Sigmoid colon (tissue), 7 donors: Measurements from ENCODE around the gene VPS50. TPM values are rescaled to one million over a fixed set of nuclear protein-coding genes. Genes with fewer than 3 reads are reported as not detected.

Source experiments
- DNase-seq: peaks from one replicate; pipeline ENCODE4 v3.0.0-alpha.2; 2019
- H3K27ac ChIP-seq, 4 donors: fragments of 200-600 bp; sonication (generic); one replicate each; pipeline ENCODE4 v1.5.1; 2016 to 2019; ENCODE audit warnings: mild to moderate bottlenecking in 1 of 4
- H3K27me3 ChIP-seq, 3 donors: fragments of 200-600 bp; sonication (generic); one replicate each; pipeline ENCODE4 v1.5.1; 2019; ENCODE audit warnings: mild to moderate bottlenecking in 1 of 3
- H3K36me3 ChIP-seq, 4 donors: fragments of 200-600 bp; sonication (generic); one replicate each; pipeline ENCODE4 v1.5.1; 2016 to 2019
- H3K4me1 ChIP-seq, 4 donors: fragments of 200-600 bp; sonication (generic); one replicate each; pipeline ENCODE4 v1.5.1; 2017 to 2019
- H3K4me3 ChIP-seq, 4 donors: fragments of 200-600 bp; sonication (generic); one replicate each; pipeline ENCODE4 v1.5.1; 2017 to 2019; ENCODE audit warnings: mild to moderate bottlenecking in 2 of 4, moderate library complexity in 1 of 4
- H3K9me3 ChIP-seq, 4 donors: fragments of 200-600 bp in 3 of 4; sonication (generic) in 3 of 4; one replicate each; pipeline versions ENCODE4 v1.5.1 to v1.6.1; 2013 to 2019
- EP300 ChIP-seq, 4 donors: sonication (generic); formaldehyde crosslinking; IDR thresholded peaks; one replicate each; pipeline ENCODE4 v1.6.1; 2017; ENCODE audit warnings: antibody characterized with exemption in 4 of 4
- POLR2A ChIP-seq, 2 donors: fragments of 450-650 bp; IDR thresholded peaks; one replicate each; pipeline ENCODE4 v1.6.1; 2016; ENCODE audit warnings: antibody characterized with exemption in 2 of 2, mild to moderate bottlenecking in 2 of 2, moderate library complexity in 2 of 2
- POLR2AphosphoS5 ChIP-seq, 4 donors: sonication (generic); formaldehyde crosslinking; IDR thresholded peaks; one replicate each; pipeline ENCODE4 v1.6.1; 2017; ENCODE audit warnings: antibody characterized with exemption in 4 of 4
- WGBS, 2 donors: extraction: QIAGEN DNeasy Blood & Tissue Kit; methylation state at CpG; one replicate each; pipeline ENCODE4 v1.1.7; 2013; 5-methylcytosine and 5-hydroxymethylcytosine counted together
- intact Hi-C: fragments of 100-400 bp; cut with DNase I; formaldehyde crosslinking; loops from one replicate; pipeline ENCODE4 v1.15.1; 2023
- polyA plus RNA-seq, 3 donors: library from polyadenylated mRNA; stranded (reverse); fragments of 200-250 nt; gene quantifications; one replicate each; pipeline ENCODE4 v1.2.3, GENCODE V29; 2013
- total RNA-seq, 4 donors: library from RNA; depleted of rRNA; stranded (reverse); fragments of >200 nt; gene quantifications; one replicate each; pipeline ENCODE4 v1.1.0, GENCODE V29; 2016
- TF ChIP-seq, protein P1 (sequence below), 4 experiments: fragments of 450-650 bp in 3 of 4; fragments of 200-600 bp in 1 of 4; IDR thresholded peaks; one replicate each; pipeline ENCODE4 v1.5.1; 2016 to 2019; ENCODE audit warnings: antibody characterized with exemption in 4 of 4, mild to moderate bottlenecking in 3 of 4, moderate library complexity in 2 of 4
- donor health status: healthy with polysubstance abuse.
- donor health status: Bipolar disorder and iron deficiency.
- donor health status: healthy.

The VPS50 gene
- total and polyA plus RNA-seq, 7 donors, result 4.8 to 36.4 (median 21.7) TPM

DNA sequence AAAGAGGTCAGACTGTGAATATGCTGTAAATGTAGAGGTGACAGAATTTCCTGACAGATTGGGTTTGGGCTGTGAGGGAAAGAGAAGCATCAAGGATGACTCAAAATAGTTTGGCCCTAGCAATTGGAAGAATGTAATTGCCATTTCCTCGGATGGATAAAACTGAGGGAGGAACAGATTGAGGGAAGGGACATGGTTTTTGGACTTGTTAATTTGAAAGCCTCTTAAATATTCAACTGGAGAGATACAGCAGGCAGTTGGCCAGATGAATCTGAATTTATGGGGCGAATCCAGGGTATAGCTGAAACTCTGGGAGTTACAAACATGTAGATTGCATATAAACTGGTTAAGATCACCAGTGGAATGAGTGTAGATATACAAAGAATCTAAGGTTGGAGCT is 3.4 kb downstream of the VPS50 start:
- 84 to 90% methylated on average over 2 of the region's 2 CpGs for WGBS, 2 donors
- intact Hi-C loops, result loop anchor here (10.0 kb wide), 1 partner anchor 769 kb away; the partner anchor contains the start of gene BET1
- DNase-seq, result no peak
- Histone ChIP-seq H3K27me3 (no peaks in the 10 kb centered on the region), H3K4me3 (no peak overlapping the region), H3K27ac (no peak overlapping the region), H3K9me3 (no peaks in the 10 kb centered on the region), H3K36me3 (no peaks in the 10 kb centered on the region), H3K4me1 (peaks cover 0 to 20% (median 13%) of the 10 kb centered on the region in 4 donors)
- TF ChIP-seq EP300 (IDR thresholded peaks at IDR 0.05), result no peak
- no peak for TF ChIP-seq POLR2A (IDR thresholded peaks at IDR 0.05)
- no peak for TF ChIP-seq POLR2AphosphoS5 (IDR thresholded peaks at IDR 0.05)
- TF ChIP-seq, protein P1, sequence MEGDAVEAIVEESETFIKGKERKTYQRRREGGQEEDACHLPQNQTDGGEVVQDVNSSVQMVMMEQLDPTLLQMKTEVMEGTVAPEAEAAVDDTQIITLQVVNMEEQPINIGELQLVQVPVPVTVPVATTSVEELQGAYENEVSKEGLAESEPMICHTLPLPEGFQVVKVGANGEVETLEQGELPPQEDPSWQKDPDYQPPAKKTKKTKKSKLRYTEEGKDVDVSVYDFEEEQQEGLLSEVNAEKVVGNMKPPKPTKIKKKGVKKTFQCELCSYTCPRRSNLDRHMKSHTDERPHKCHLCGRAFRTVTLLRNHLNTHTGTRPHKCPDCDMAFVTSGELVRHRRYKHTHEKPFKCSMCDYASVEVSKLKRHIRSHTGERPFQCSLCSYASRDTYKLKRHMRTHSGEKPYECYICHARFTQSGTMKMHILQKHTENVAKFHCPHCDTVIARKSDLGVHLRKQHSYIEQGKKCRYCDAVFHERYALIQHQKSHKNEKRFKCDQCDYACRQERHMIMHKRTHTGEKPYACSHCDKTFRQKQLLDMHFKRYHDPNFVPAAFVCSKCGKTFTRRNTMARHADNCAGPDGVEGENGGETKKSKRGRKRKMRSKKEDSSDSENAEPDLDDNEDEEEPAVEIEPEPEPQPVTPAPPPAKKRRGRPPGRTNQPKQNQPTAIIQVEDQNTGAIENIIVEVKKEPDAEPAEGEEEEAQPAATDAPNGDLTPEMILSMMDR (IDR thresholded peaks at IDR 0.05), result no peak

DNA sequence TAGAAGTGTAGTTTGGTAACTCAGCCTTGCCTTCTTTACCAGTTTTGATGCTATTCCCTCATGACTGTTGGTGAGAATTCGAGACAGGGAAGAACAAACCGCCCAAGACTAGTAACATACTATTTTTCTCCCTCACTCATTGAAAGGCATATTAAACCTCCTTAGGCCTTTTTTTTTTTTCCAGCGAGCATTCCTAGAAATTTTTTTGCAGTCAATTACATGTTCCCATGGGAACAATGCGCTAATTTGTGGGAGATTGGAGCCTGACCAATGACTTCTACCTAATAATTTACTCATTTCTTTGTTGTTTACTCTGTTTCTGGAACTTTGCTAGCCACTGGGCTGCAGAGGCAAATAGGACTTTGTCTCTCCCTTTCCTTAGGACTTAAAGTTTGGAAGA is 6.0 kb downstream of the VPS50 start:
- H3K27me3 ChIP-seq, result no peaks in the 10 kb centered on the region
- H3K4me1 ChIP-seq, result peaks cover 0 to 9% (median 4%) of the 10 kb centered on the region in 4 donors

DNA sequence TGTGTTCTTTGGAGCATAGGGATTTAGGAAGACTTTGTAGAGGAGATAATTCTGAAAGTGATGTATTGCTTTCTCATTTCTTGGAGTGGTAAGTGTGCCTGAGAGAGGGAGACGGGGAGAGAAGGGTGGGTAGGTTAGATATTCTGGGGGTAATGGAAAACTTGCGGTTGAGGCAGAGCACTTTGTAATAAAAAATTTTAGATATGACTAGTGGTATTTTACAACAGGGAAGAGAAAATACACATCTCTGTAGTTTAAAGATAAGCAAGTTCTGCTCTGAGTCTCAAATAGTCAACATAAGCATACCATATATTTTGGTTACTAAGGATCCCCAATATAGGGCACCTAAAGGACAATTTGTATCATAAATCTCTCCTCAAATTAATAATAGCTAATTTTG is 6.6 kb downstream of the VPS50 start:
- H3K4me3 ChIP-seq, result no peak overlapping the region
- H3K27me3 ChIP-seq, result no peaks in the 10 kb centered on the region
- 72 to 83% methylated on average over 2 of the region's 2 CpGs for WGBS, 2 donors
- H3K27ac ChIP-seq, result no peak overlapping the region
- TF ChIP-seq EP300 (IDR thresholded peaks at IDR 0.05) (no peak), POLR2A (IDR thresholded peaks at IDR 0.05) (no peak), POLR2AphosphoS5 (IDR thresholded peaks at IDR 0.05) (no peak)
- TF ChIP-seq, protein P1 (IDR thresholded peaks at IDR 0.05), result no peak
- DNase-seq, result no peak
- H3K9me3 ChIP-seq, result no peaks in the 10 kb centered on the region
- peaks cover 0 to 2% (median under 1%) of the 10 kb centered on the region in 4 donors for H3K4me1 ChIP-seq
- H3K36me3 ChIP-seq, result peaks cover 0 to 7% (median 0%) of the 10 kb centered on the region in 4 donors
- intact Hi-C loops, result loop anchor here (10.0 kb wide), 1 partner anchor 766 kb away; the partner anchor contains the start of gene BET1

More for the DNA sequence above, 6.0 kb downstream of the VPS50 start:
- Histone ChIP-seq H3K27ac (no peak overlapping the region), H3K36me3 (peaks cover 0 to 7% (median 0%) of the 10 kb centered on the region in 4 donors), H3K4me3 (no peak overlapping the region), H3K9me3 (no peaks in the 10 kb centered on the region)
- 93% methylated on average over 4 of the region's 4 CpGs for WGBS, 2 donors
- no peak for DNase-seq
- intact Hi-C loops, result loop anchor here (10.0 kb wide), 1 partner anchor 767 kb away; the partner anchor contains the start of gene BET1
- TF ChIP-seq, protein P1 (IDR thresholded peaks at IDR 0.05), result no peak
- TF ChIP-seq POLR2AphosphoS5 (IDR thresholded peaks at IDR 0.05) (no peak), POLR2A (IDR thresholded peaks at IDR 0.05) (no peak), EP300 (IDR thresholded peaks at IDR 0.05) (no peak)

DNA sequence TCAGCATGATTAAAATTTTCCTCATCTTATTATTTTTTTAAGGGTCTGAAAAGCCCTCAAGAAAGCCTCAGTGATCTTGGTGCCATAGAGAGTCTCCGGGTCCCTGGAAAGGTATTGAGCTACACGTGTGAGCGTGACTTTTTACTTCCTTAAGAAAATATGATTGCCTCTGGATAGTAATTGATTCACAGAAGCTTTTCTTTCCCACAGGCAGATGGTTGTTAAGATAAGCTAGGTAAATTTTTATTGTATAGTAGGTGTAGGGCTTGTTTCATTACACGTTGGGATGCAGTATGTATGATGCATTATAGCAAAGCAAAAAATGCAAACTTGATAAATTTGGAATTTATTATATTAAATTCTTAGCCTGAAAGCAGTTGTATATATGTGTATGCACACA is 7.7 kb downstream of the VPS50 start:
- WGBS, 2 donors, result 22 to 72% methylated on average over 4 of the region's 4 CpGs
- DNase-seq, result no peak
- intact Hi-C loops, result loop anchor here (10.0 kb wide), 1 partner anchor 765 kb away; the partner anchor contains the start of gene BET1

More for the DNA sequence above, 7.7 kb downstream of the VPS50 start:
- peaks cover 0 to 7% (median 0%) of the 10 kb centered on the region in 4 donors for H3K36me3 ChIP-seq
- no peaks in the 10 kb centered on the region for H3K4me1 ChIP-seq
- no peak overlapping the region for H3K27ac ChIP-seq
- no peaks in the 10 kb centered on the region for H3K27me3 ChIP-seq
- H3K4me3 ChIP-seq, result no peak overlapping the region
- no peak for TF ChIP-seq POLR2AphosphoS5 (IDR thresholded peaks at IDR 0.05)
- TF ChIP-seq, protein P1 (IDR thresholded peaks at IDR 0.05), result no peak
- no peak for TF ChIP-seq EP300 (IDR thresholded peaks at IDR 0.05)
- TF ChIP-seq POLR2A (IDR thresholded peaks at IDR 0.05), result no peak
- no peaks in the 10 kb centered on the region for H3K9me3 ChIP-seq
